ENCODE results near the gene ADARB2.

The ADARB2 gene

DNA sequence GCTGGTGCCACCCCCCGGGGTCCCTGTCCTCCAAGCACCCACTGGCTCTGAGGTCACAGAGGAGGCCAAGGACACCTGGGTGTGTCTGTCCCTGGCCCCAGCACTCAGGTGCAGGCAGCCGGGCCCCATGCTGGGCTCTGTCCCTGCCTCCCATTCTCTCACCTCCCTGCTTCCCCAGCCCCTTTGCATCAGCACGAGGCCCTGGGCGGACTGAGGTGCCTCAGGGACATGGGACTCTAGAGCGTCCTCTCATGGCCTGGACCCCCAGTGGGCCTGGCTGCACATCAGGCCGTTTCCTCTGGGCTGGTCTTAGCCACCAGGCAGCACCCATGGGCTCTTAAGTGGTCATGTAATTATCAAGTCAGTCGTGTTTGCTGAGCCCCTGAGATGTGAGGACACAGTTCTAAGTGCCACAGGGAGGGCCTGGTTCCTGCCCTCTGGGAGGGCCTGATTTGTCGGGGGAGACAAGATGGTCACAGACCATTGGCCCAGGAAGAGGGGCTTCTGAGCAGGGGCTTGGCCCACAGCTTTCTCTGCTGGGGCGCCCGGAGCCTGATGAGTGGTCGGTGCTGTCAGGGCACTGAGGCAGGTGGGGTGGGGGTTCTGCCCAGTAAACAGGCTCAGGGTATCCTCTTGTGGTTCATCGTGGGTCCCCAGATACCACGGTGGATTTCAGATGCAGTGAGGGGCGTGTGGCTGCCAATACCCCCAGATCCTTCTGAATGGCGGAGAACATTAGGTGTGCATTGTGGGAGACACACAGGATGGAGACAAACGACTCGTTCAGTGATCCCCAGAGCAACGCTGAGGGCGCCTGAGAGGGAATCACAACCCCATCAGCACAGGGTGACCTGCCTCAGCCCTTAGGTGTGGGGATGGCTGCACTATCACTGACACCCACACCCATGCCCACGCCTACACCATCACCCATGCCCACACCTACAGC, 528.7 kb downstream of the ADARB2 start:
- ATAC-seq (replicated peaks) = no peak
- H3K27ac Mint-ChIP-seq = peak overlapping the region; percentile 32 to 72
- H3K4me3 Mint-ChIP-seq = peak overlapping the region in 1 of 2 donors; percentile 7
- H3K9me3 Mint-ChIP-seq = peaks cover 0 to 2% of the 10 kb centered on the region in 2 donors
- DNase-seq = no peak
- H3K4me1 Mint-ChIP-seq (ENCODE audit: low read depth in 2 of 2) = peaks cover 11 to 17% of the 10 kb centered on the region in 2 donors
- no peaks in the 10 kb centered on the region for H3K36me3 Mint-ChIP-seq (ENCODE audit: insufficient read depth)
- peaks cover 6 to 9% of the 10 kb centered on the region in 2 donors for H3K27me3 Mint-ChIP-seq

- Mint-ChIP-seq H3K27me3 (peaks cover 0 to 17% of the 10 kb centered on the region in 2 donors), H3K4me1 (ENCODE audit: low read depth in 2 of 2) (peaks cover 11 to 17% of the 10 kb centered on the region in 2 donors), H3K27ac (no peak overlapping the region), H3K36me3 (ENCODE audit: insufficient read depth) (no peaks in the 10 kb centered on the region), H3K9me3 (peaks cover 0 to 2% of the 10 kb centered on the region in 2 donors), H3K4me3 (no peak overlapping the region)
- no peak for ATAC-seq (replicated peaks)
- DNase-seq = no peak
These were observed 530.7 kb downstream of the ADARB2 start for GRCh38 chr10:1206601-1207000.

- Mint-ChIP-seq H3K4me1 (ENCODE audit: low read depth in 2 of 2) (peaks cover 11 to 17% of the 10 kb centered on the region in 2 donors), H3K36me3 (ENCODE audit: insufficient read depth) (no peaks in the 10 kb centered on the region), H3K27ac (no peak overlapping the region), H3K9me3 (peaks cover 0 to 2% of the 10 kb centered on the region in 2 donors), H3K4me3 (no peak overlapping the region), H3K27me3 (peaks cover 0 to 22% of the 10 kb centered on the region in 2 donors)
- ATAC-seq (replicated peaks) = no peak
- DNase-seq = no peak
These were observed 531.2 kb downstream of the ADARB2 start for GRCh38 chr10:1206101-1206500.

DNA sequence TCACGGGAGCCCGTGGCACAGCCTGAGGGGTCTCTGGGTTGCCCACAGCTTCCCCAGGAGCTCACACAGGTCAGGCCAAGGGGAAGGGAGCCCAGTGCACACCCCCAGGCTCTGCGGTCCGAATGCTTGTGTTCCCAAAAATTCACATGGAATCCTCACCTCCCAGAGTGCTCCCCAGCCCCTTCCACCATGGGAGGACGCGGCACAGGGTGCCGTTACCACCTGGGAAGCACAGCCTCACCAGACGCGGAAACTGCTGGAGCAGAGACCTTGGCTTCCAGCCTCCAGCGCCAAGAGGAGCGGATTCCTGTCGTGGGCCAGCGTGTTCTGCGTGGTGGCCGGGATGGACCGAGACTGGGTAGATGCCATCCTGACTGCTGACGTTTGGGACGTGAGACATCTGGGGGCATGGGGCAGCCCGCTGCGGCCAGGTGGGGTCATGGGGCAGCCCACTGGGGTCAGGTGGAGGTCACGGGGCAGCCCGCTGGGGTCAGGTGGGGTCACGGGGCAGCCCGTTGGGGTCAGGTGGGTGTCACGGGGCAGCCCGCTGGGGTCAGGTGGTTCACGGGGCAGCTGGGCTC, 531.8 kb downstream of the ADARB2 start:
- Mint-ChIP-seq H3K27me3 (peaks cover 0 to 25% of the 10 kb centered on the region in 2 donors), H3K27ac (no peak overlapping the region), H3K9me3 (peaks cover 0 to 2% of the 10 kb centered on the region in 2 donors), H3K4me3 (no peak overlapping the region), H3K4me1 (ENCODE audit: low read depth in 2 of 2) (peaks cover 11 to 17% of the 10 kb centered on the region in 2 donors), H3K36me3 (ENCODE audit: insufficient read depth) (no peaks in the 10 kb centered on the region)
- no peak for DNase-seq
- no peak for ATAC-seq (replicated peaks)

DNA sequence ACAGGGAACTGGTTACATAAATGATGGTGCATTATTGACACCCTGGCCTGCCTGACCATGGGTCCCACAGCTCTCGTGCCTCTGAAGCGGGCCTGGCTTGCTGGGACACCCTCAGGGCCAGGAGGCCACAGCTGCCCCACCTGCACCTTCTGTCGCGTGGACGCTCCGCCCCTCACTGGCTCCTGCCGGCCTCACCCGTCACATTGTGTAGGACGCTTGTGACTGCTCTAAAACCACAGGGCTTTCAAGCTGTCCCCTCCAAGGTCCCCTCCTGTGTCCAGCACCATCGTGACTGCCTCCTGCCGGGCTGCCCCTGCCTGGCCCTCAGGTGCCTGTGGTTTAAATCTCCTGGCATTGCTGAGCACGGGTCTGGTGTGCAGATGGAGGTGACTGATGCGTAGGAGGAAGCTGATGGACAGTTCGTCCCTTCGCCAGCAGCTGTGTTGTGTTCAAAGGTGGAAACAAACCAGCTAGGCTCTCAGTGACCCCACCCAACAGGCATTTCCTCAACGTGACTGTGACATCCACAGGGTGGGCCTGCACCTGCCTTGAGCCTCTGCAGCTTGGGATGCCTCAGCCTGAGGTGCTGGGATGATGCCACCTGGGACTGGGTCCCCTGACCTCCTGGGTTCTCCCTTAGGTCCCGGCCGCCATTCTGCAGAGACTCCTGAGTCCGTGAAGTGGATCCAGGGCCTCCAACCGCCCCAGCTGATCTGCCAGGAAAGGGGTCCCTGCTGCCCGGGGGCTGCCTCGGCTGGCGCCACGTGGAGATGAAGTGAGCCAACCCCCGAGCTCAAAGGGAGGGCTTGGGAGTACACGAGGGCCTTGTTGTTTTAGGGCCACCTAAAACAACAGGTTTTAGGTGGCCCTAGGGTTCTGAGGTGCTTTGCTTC, 532.6 kb downstream of the ADARB2 start:
- peaks cover 8 to 13% of the 10 kb centered on the region in 2 donors for H3K4me1 Mint-ChIP-seq (ENCODE audit: low read depth in 2 of 2)
- H3K36me3 Mint-ChIP-seq (ENCODE audit: insufficient read depth) = no peaks in the 10 kb centered on the region
- ATAC-seq (replicated peaks) (no peak), DNase-seq (no peak)
- H3K9me3 Mint-ChIP-seq = peaks cover 0 to 2% of the 10 kb centered on the region in 2 donors
- H3K27ac Mint-ChIP-seq = no peak overlapping the region
- no peak overlapping the region for H3K4me3 Mint-ChIP-seq
- H3K27me3 Mint-ChIP-seq = peaks cover 0 to 25% of the 10 kb centered on the region in 2 donors

GRCh38 chr10:1203704-1204103, 533.6 kb downstream of the ADARB2 start:
- Mint-ChIP-seq H3K4me1 (ENCODE audit: low read depth in 2 of 2) (peaks cover 2 to 3% of the 10 kb centered on the region in 2 donors), H3K27ac (no peak overlapping the region), H3K27me3 (peaks cover 0 to 29% of the 10 kb centered on the region in 2 donors), H3K9me3 (no peaks in the 10 kb centered on the region), H3K4me3 (no peak overlapping the region), H3K36me3 (ENCODE audit: insufficient read depth) (no peaks in the 10 kb centered on the region)
- DNase-seq (no peak), ATAC-seq (replicated peaks) (no peak)

- Mint-ChIP-seq H3K9me3 (no peaks in the 10 kb centered on the region), H3K27me3 (peaks cover 0 to 34% of the 10 kb centered on the region in 2 donors), H3K36me3 (ENCODE audit: insufficient read depth) (no peaks in the 10 kb centered on the region), H3K4me3 (no peak overlapping the region), H3K27ac (no peak overlapping the region), H3K4me1 (ENCODE audit: low read depth in 2 of 2) (no peaks in the 10 kb centered on the region)
- DNase-seq (no peak), ATAC-seq (replicated peaks) (no peak)
These were observed 534.1 kb downstream of the ADARB2 start for GRCh38 chr10:1203216-1203615.

- no peak for ATAC-seq (replicated peaks)
- no peak for DNase-seq
- H3K9me3 Mint-ChIP-seq = no peaks in the 10 kb centered on the region
- no peak overlapping the region for H3K4me3 Mint-ChIP-seq
- peaks cover 0 to 41% of the 10 kb centered on the region in 2 donors for H3K27me3 Mint-ChIP-seq
- peak overlapping the region in 1 of 2 donors; percentile 26 for H3K27ac Mint-ChIP-seq
- no peaks in the 10 kb centered on the region for H3K4me1 Mint-ChIP-seq (ENCODE audit: low read depth in 2 of 2)
- no peaks in the 10 kb centered on the region for H3K36me3 Mint-ChIP-seq (ENCODE audit: insufficient read depth)
These were observed 535.0 kb downstream of the ADARB2 start for GRCh38 chr10:1202343-1202742.

GRCh38 chr10:1200866-1201807, 536.2 kb downstream of the ADARB2 start:
- ATAC-seq (replicated peaks) = no peak
- no peak overlapping the region for H3K4me3 Mint-ChIP-seq
- H3K27me3 Mint-ChIP-seq = peaks cover 0 to 42% of the 10 kb centered on the region in 2 donors
- H3K4me1 Mint-ChIP-seq (ENCODE audit: low read depth in 2 of 2) = no peaks in the 10 kb centered on the region
- no peaks in the 10 kb centered on the region for H3K9me3 Mint-ChIP-seq
- H3K36me3 Mint-ChIP-seq (ENCODE audit: insufficient read depth) = no peaks in the 10 kb centered on the region
- no peak overlapping the region for H3K27ac Mint-ChIP-seq
- DNase-seq = no peak

GRCh38 chr10:1199897-1200721, 537.2 kb downstream of the ADARB2 start:
- ATAC-seq (replicated peaks) = no peak

DNA sequence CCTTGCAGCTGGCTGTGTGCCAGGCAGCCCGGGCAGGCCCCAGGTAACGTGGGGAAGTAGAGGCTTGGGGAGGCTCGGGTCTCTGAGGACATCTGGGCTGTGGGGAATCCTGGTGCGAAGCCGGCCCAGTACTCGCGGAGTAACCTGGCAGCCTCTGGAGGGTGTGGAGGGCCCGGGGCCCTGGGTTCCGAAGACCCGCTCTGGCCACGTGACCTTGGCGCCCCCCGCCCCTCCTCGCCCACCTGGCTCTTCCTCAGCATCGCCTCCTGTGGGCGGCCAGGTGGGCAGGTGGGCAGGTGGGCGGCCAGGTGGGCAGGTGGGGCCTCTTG, 538.0 kb downstream of the ADARB2 start:
- no peaks in the 10 kb centered on the region for H3K36me3 Mint-ChIP-seq (ENCODE audit: insufficient read depth)
- H3K4me3 Mint-ChIP-seq = no peak overlapping the region
- peaks cover 0 to 51% of the 10 kb centered on the region in 2 donors for H3K27me3 Mint-ChIP-seq
- H3K9me3 Mint-ChIP-seq = no peaks in the 10 kb centered on the region
- no peaks in the 10 kb centered on the region for H3K4me1 Mint-ChIP-seq (ENCODE audit: low read depth in 2 of 2)
- no peak overlapping the region for H3K27ac Mint-ChIP-seq
- no peak for ATAC-seq (replicated peaks)
- no peak for DNase-seq

More at GRCh38 chr10:1199897-1200721, 537.2 kb downstream of the ADARB2 start:
- Mint-ChIP-seq H3K27ac (no peak overlapping the region), H3K27me3 (peaks cover 0 to 49% of the 10 kb centered on the region in 2 donors), H3K36me3 (ENCODE audit: insufficient read depth) (no peaks in the 10 kb centered on the region), H3K4me1 (ENCODE audit: low read depth in 2 of 2) (no peaks in the 10 kb centered on the region), H3K9me3 (no peaks in the 10 kb centered on the region), H3K4me3 (no peak overlapping the region)
- DNase-seq = no peak
